Uterus (tissue), 4 donors: ENCODE results near the gene TRMU. TPM values are rescaled to one million over a fixed set of nuclear protein-coding genes. Genes with fewer than 3 reads are reported as not detected.

ENCODE experiments used
- DNase-seq, 2 donors: peaks; one replicate each; pipeline ENCODE4 v3.0.0-alpha.2; 2019 to 2020
- H3K27ac ChIP-seq, 2 donors: fragments of 200-600 bp; sonication (generic); 1 replicate in 1 of 2; 2 replicates in 1 of 2; pipeline ENCODE4 v1.5.1; 2016 to 2018
- H3K27me3 ChIP-seq, 2 donors: fragments of 200-600 bp; sonication (generic); one replicate each; pipeline ENCODE4 v1.5.1; 2018 to 2019; ENCODE audit warnings: control low read depth in 1 of 2
- H3K36me3 ChIP-seq, 2 donors: fragments of 200-600 bp; sonication (generic); one replicate each; pipeline ENCODE4 v1.5.1; 2019; ENCODE audit warnings: control low read depth in 1 of 2
- H3K4me1 ChIP-seq, 2 donors: fragments of 200-600 bp; sonication (generic); one replicate each; pipeline ENCODE4 v1.5.1; 2018 to 2019; ENCODE audit warnings: control low read depth in 1 of 2
- H3K4me3 ChIP-seq, 2 donors: fragments of 200-600 bp; sonication (generic); 1 replicate in 1 of 2; 2 replicates in 1 of 2; pipeline ENCODE4 v1.5.1; 2018 to 2019; ENCODE audit warnings: mild to moderate bottlenecking in 1 of 2
- H3K9me3 ChIP-seq, 2 donors: fragments of 200-600 bp; sonication (generic); one replicate each; pipeline ENCODE4 v1.5.1; 2019; ENCODE audit warnings: control low read depth in 1 of 2
- POLR2A ChIP-seq, 2 donors: fragments of 450-650 bp; IDR thresholded peaks; one replicate each; pipeline ENCODE4 v1.6.1; 2016; ENCODE audit warnings: antibody characterized with exemption in 2 of 2, mild to moderate bottlenecking in 1 of 2, moderate library complexity in 1 of 2
- intact Hi-C: fragments of 100-400 bp; cut with DNase I; formaldehyde crosslinking; loops from one replicate; pipeline ENCODE4 v1.15.1; 2023; ENCODE audit warnings: low total_unique reads
- total RNA-seq, 4 donors: library from RNA; depleted of rRNA in 3 of 4; stranded (reverse); fragments of >200 nt in 3 of 4; gene quantifications; one replicate each; pipeline versions ENCODE4 v1.1.0 to v1.2.4, GENCODE V29; 2014 to 2023
- TF ChIP-seq, protein P1 (sequence below), 4 experiments: fragments of 200-600 bp in 2 of 4; fragments of 450-650 bp in 2 of 4; sonication (generic) in 2 of 4; IDR thresholded peaks; one replicate each; pipeline ENCODE4 v1.5.1; 2016 to 2019; ENCODE audit warnings: antibody characterized with exemption in 4 of 4, mild to moderate bottlenecking in 2 of 4, moderate library complexity in 1 of 4
- donor health status: DM: yes; HTN: yes; CAD: no.

TRMU gene
- total RNA-seq, 4 donors from 2014 or later: 14.1 to 52.5 (median 31.2) TPM

DNA sequence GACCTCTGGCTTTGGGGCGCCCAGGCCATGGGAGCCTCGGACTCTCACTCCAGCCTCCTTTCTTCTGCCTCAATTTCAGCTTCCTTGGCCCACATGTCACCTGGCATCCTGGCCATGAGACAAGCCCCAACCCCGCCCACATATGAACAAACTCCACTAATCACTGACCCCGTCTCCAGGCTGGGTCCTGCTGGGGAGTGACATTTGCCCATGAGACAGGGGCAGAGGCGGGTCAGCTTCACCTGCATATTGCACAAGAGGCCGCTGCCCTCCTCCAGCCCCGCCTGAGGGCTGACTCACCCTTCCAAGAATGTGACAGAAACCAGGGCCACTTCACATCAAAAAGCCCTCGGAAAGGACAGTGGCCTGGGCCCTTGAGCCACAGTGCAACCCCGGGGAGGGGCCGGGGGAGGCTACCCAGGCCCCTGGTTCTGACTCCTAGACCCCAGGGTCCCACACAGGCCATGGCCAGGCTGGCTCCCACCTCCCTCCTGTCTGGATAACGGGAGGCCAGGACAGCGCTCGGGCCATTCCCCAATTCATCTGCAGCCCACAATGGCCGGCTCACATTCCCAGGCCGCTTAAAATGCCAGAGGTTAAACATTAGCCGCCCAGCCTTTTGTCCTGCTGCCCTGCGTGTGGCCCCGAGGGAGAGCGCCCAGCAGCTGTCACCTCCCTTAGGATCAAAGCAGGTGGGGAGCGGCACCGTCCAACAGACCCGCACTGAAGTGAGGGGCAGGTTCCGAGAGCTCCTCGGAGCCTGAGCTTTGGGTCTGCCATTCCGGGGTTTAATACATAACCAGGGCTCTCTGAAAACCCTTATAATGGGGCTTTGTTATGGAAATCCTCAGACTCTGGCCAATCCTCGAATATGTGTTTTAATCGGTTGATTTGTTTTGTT is 42.3 kb downstream of the TRMU start:
- no peaks in the 10 kb centered on the region for H3K27me3 ChIP-seq
- no peak overlapping the region for H3K27ac ChIP-seq
- intact Hi-C loops: no loop called here
- no peaks in the 10 kb centered on the region for H3K9me3 ChIP-seq
- TF ChIP-seq, protein P1, sequence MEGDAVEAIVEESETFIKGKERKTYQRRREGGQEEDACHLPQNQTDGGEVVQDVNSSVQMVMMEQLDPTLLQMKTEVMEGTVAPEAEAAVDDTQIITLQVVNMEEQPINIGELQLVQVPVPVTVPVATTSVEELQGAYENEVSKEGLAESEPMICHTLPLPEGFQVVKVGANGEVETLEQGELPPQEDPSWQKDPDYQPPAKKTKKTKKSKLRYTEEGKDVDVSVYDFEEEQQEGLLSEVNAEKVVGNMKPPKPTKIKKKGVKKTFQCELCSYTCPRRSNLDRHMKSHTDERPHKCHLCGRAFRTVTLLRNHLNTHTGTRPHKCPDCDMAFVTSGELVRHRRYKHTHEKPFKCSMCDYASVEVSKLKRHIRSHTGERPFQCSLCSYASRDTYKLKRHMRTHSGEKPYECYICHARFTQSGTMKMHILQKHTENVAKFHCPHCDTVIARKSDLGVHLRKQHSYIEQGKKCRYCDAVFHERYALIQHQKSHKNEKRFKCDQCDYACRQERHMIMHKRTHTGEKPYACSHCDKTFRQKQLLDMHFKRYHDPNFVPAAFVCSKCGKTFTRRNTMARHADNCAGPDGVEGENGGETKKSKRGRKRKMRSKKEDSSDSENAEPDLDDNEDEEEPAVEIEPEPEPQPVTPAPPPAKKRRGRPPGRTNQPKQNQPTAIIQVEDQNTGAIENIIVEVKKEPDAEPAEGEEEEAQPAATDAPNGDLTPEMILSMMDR (IDR thresholded peaks at IDR 0.05): no peak
- no peak for TF ChIP-seq POLR2A (IDR thresholded peaks at IDR 0.05)
- H3K4me1 ChIP-seq: no peaks in the 10 kb centered on the region
- no peak for DNase-seq
- H3K4me3 ChIP-seq: no peak overlapping the region
- no peaks in the 10 kb centered on the region for H3K36me3 ChIP-seq

DNA sequence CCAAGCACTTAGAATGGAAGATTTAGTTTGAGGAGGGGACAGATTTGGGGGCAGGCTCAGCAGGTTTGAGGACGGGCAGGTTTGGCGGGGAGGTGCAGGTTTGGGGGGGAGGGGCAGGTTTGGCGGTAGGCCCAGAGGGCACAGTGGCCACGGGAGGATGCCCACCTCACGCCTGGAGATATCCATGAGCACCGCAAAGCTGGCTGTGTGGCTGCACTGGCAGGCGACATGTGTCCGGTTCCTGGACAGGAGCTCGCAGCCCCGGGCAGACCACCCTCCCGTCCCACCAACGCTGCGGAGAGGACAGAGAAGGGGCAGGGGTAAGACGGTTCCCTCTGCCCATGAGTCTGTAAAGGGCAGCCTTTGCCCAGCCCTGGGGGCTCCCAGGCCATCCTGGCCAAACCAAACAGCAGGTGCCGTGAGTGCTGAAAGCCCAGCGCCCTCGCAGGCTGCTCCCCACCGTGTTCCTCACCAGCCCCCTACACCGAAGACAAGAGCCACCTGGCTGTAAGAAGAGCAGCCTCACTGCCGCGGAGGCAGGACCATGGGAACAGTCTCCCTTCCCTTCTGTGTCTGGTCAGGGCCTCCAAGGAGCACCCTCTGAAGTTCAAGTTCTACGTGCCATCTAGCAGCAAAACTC is 43.0 kb downstream of the TRMU start:
- no peak overlapping the region for H3K27ac ChIP-seq
- no peak for DNase-seq
- intact Hi-C loops: no loop called here

DNA sequence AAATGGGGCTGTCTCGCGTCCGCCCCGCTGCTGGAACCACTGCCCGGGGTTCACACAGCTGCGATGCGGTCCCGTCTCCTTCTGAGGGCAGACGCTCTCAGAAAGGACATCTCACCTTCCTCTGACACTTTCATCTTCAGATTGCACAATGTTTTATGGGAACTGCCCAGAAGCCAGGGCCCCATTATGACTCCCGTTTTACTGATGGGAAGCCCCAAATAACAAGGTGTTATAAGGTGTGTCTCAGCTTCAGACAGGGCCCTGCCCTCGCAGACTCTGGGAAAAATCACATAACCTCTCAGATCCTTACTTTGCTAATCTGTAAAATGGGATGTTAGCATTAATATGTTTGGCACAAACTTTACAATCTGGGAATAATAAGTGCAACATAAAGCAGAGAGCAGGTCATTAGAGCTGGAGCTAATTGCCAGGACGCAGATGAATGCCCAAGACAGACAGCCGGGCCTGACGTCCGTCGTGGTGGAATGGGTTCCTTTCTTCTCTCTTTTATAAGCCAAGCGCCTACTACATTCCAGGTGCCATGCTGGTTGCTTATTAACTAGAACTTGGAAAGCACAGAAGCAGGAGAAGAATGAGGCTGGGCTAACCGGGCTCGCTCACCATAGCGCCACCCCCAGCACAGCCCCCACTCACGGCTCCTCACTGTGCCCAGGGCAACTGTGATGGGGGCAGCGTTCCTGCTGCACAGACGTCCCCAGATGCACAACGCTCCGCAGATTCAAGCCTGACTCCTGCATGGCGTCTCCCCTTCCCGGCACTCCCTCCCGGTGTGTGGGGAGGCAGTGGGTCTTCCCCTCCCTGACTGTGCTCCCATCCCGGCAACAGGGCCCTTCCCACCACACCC is 43.8 kb downstream of the TRMU start:
- no peaks in the 10 kb centered on the region for H3K9me3 ChIP-seq
- no peaks in the 10 kb centered on the region for H3K4me1 ChIP-seq
- no peaks in the 10 kb centered on the region for H3K36me3 ChIP-seq
- intact Hi-C loops: no loop called here
- no peaks in the 10 kb centered on the region for H3K27me3 ChIP-seq
- H3K27ac ChIP-seq: no peak overlapping the region
- no peak overlapping the region for H3K4me3 ChIP-seq
- TF ChIP-seq, protein P1 (IDR thresholded peaks at IDR 0.05): no peak
- TF ChIP-seq POLR2A (IDR thresholded peaks at IDR 0.05): no peak
- no peak for DNase-seq

More for the DNA sequence above, 43.0 kb downstream of the TRMU start:
- no peak overlapping the region for H3K4me3 ChIP-seq
- no peaks in the 10 kb centered on the region for H3K36me3 ChIP-seq
- TF ChIP-seq, protein P1 (IDR thresholded peaks at IDR 0.05): no peak
- TF ChIP-seq POLR2A (IDR thresholded peaks at IDR 0.05): no peak
- no peaks in the 10 kb centered on the region for H3K4me1 ChIP-seq
- H3K27me3 ChIP-seq: no peaks in the 10 kb centered on the region
- no peaks in the 10 kb centered on the region for H3K9me3 ChIP-seq

DNA sequence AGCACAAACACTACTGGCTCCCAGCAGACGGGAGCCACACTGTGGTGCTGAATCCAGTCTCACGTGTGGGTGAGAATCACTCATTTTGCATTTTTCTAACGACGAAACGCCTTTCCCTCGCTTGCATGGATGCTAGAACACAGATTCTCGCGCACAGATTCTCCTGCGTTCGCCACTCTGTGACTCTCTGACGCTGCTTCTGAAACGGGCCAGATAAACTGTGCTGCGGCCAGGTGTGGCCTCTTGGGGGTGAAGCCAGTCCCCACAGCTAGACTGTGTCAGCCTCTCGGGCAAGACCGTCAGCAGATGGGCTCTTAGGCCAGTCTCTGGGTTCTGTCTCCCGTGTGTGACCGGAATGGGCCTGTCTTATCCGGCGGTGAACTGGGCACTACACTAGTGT is 44.6 kb downstream of the TRMU start:
- Histone ChIP-seq H3K36me3 (no peaks in the 10 kb centered on the region), H3K4me1 (no peaks in the 10 kb centered on the region), H3K4me3 (no peak overlapping the region), H3K27ac (no peak overlapping the region), H3K9me3 (no peaks in the 10 kb centered on the region), H3K27me3 (no peaks in the 10 kb centered on the region)
- no peak for DNase-seq
- intact Hi-C loops: no loop called here
- no peak for TF ChIP-seq POLR2A (IDR thresholded peaks at IDR 0.05)
- TF ChIP-seq, protein P1 (IDR thresholded peaks at IDR 0.05): no peak
